Measurements from ENCODE around the gene ECE1.

The ECE1 gene

GRCh38 chr1:21277180-21277579 lies 13.1 kb downstream of the ECE1 start:
- no peak overlapping the region for H4K8ac ChIP-seq (ENCODE audit: low read depth, low read length)
- no peak overlapping the region for H2AK5ac ChIP-seq (ENCODE audit: low read length)
- no peaks in the 10 kb centered on the region for H3K27me3 ChIP-seq (ENCODE audit: insufficient read depth, low read length)
- no peak overlapping the region for H3K27ac ChIP-seq (ENCODE audit: low read depth, low read length)
- H2BK5ac ChIP-seq (ENCODE audit: low read depth, low read length, poor library complexity): no peak overlapping the region
- H3K79me1 ChIP-seq (ENCODE audit: low read length): no peaks in the 10 kb centered on the region
- H4K91ac ChIP-seq (ENCODE audit: low read depth, low read length): no peak overlapping the region
- H2AFZ ChIP-seq (ENCODE audit: insufficient read depth, low read length, poor library complexity): no peak overlapping the region
- H2BK12ac ChIP-seq (ENCODE audit: low read length): no peak overlapping the region
- H3K4ac ChIP-seq (ENCODE audit: low read depth, low read length): no peak overlapping the region
- no peak overlapping the region for H3K9ac ChIP-seq (ENCODE audit: low read length)
- no CpG with 5 or more reads among the region's 7 CpGs for WGBS (ENCODE audit: extremely low coverage, insufficient coverage, insufficient read length)
- H3K79me2 ChIP-seq (ENCODE audit: control insufficient read depth, insufficient read depth, low read length, poor library complexity): no peaks in the 10 kb centered on the region
- H3K18ac ChIP-seq (ENCODE audit: low read length): no peak overlapping the region
- peaks cover 2% of the 10 kb centered on the region for H3K9me3 ChIP-seq (ENCODE audit: insufficient read depth, low read depth, low read length)
- no peak for DNase-seq
- H2BK120ac ChIP-seq (ENCODE audit: insufficient read depth, low read length, poor library complexity): no peak overlapping the region
- H3K4me2 ChIP-seq (ENCODE audit: low read length): no peak overlapping the region
- no peak overlapping the region for H3K4me3 ChIP-seq (ENCODE audit: low read depth, low read length)
- no peak overlapping the region for H4K12ac ChIP-seq (ENCODE audit: low read depth, low read length)
- H3K23ac ChIP-seq (ENCODE audit: low read length): no peak overlapping the region
- peaks cover 0 to 2% of the 10 kb centered on the region in 2 experiments for H3K36me3 ChIP-seq (ENCODE audit: control insufficient read depth in 1 of 2, insufficient read depth in 2 of 2, low read length in 2 of 2)
- H3K4me1 ChIP-seq (ENCODE audit: control insufficient read depth in 1 of 2, insufficient read depth in 2 of 2, low read length in 2 of 2): peaks cover 2 to 9% of the 10 kb centered on the region in 2 experiments
- no peak overlapping the region for H3K14ac ChIP-seq (ENCODE audit: low read length)

- Histone ChIP-seq H3K4me1 (ENCODE audit: control insufficient read depth in 1 of 2, insufficient read depth in 2 of 2, low read length in 2 of 2) (no peaks in the 10 kb centered on the region), H2AK5ac (ENCODE audit: low read length) (no peak overlapping the region), H3K4me3 (ENCODE audit: low read depth, low read length) (no peak overlapping the region), H3K18ac (ENCODE audit: low read length) (no peak overlapping the region), H3K23ac (ENCODE audit: low read length) (no peak overlapping the region), H3K79me2 (ENCODE audit: control insufficient read depth, insufficient read depth, low read length, poor library complexity) (no peaks in the 10 kb centered on the region), H2BK5ac (ENCODE audit: low read depth, low read length, poor library complexity) (no peak overlapping the region), H3K9ac (ENCODE audit: low read length) (no peak overlapping the region), H3K27me3 (ENCODE audit: insufficient read depth, low read length) (no peaks in the 10 kb centered on the region), H4K8ac (ENCODE audit: low read depth, low read length) (no peak overlapping the region), H4K91ac (ENCODE audit: low read depth, low read length) (no peak overlapping the region), H3K27ac (ENCODE audit: low read depth, low read length) (no peak overlapping the region), H2BK120ac (ENCODE audit: insufficient read depth, low read length, poor library complexity) (no peak overlapping the region), H2BK12ac (ENCODE audit: low read length) (no peak overlapping the region), H2AFZ (ENCODE audit: insufficient read depth, low read length, poor library complexity) (no peak overlapping the region), H3K14ac (ENCODE audit: low read length) (no peak overlapping the region), H3K36me3 (ENCODE audit: control insufficient read depth in 1 of 2, insufficient read depth in 2 of 2, low read length in 2 of 2) (peaks cover 7 to 10% of the 10 kb centered on the region in 2 experiments), H3K4ac (ENCODE audit: low read depth, low read length) (no peak overlapping the region), H3K9me3 (ENCODE audit: insufficient read depth, low read depth, low read length) (no peaks in the 10 kb centered on the region), H3K4me2 (ENCODE audit: low read length) (no peak overlapping the region), H4K12ac (ENCODE audit: low read depth, low read length) (no peak overlapping the region), H3K79me1 (ENCODE audit: low read length) (no peaks in the 10 kb centered on the region)
- no peak for DNase-seq
- WGBS (ENCODE audit: extremely low coverage, insufficient coverage, insufficient read length): no CpG with 5 or more reads among the region's 8 CpGs
Measured at GRCh38 chr1:21272540-21272939, 17.7 kb downstream of the ECE1 start.

- Histone ChIP-seq H3K27ac (ENCODE audit: low read depth, low read length) (no peak overlapping the region), H2BK12ac (ENCODE audit: low read length) (no peak overlapping the region), H4K91ac (ENCODE audit: low read depth, low read length) (no peak overlapping the region)
Measured at GRCh38 chr1:21271550-21271949, 18.7 kb downstream of the ECE1 start.

GRCh38 chr1:21270086-21270689 lies 20.1 kb downstream of the ECE1 start:
- Histone ChIP-seq H3K18ac (ENCODE audit: low read length) (no peak overlapping the region), H2AK5ac (ENCODE audit: low read length) (no peak overlapping the region), H3K9me3 (ENCODE audit: insufficient read depth, low read depth, low read length) (no peaks in the 10 kb centered on the region), H3K79me2 (ENCODE audit: control insufficient read depth, insufficient read depth, low read length, poor library complexity) (no peaks in the 10 kb centered on the region), H3K4me2 (ENCODE audit: low read length) (no peak overlapping the region), H3K4me1 (ENCODE audit: control insufficient read depth in 1 of 2, insufficient read depth in 2 of 2, low read length in 2 of 2) (no peaks in the 10 kb centered on the region), H2BK5ac (ENCODE audit: low read depth, low read length, poor library complexity) (no peak overlapping the region), H3K36me3 (ENCODE audit: control insufficient read depth in 1 of 2, insufficient read depth in 2 of 2, low read length in 2 of 2) (peaks cover 7 to 10% of the 10 kb centered on the region in 2 experiments), H3K14ac (ENCODE audit: low read length) (no peak overlapping the region), H3K79me1 (ENCODE audit: low read length) (no peaks in the 10 kb centered on the region), H4K8ac (ENCODE audit: low read depth, low read length) (no peak overlapping the region), H4K12ac (ENCODE audit: low read depth, low read length) (no peak overlapping the region), H3K4me3 (ENCODE audit: low read depth, low read length) (no peak overlapping the region), H3K23ac (ENCODE audit: low read length) (no peak overlapping the region), H3K27ac (ENCODE audit: low read depth, low read length) (no peak overlapping the region), H3K27me3 (ENCODE audit: insufficient read depth, low read length) (no peaks in the 10 kb centered on the region), H4K91ac (ENCODE audit: low read depth, low read length) (no peak overlapping the region), H3K9ac (ENCODE audit: low read length) (no peak overlapping the region), H2BK12ac (ENCODE audit: low read length) (no peak overlapping the region), H3K4ac (ENCODE audit: low read depth, low read length) (no peak overlapping the region), H2BK120ac (ENCODE audit: insufficient read depth, low read length, poor library complexity) (no peak overlapping the region), H2AFZ (ENCODE audit: insufficient read depth, low read length, poor library complexity) (no peak overlapping the region)
- peak; percentile 78 to 93 for DNase-seq
- no CpG with 5 or more reads among the region's 9 CpGs for WGBS (ENCODE audit: extremely low coverage, insufficient coverage, insufficient read length)

More at GRCh38 chr1:21271550-21271949, 18.7 kb downstream of the ECE1 start:
- H3K79me1 ChIP-seq (ENCODE audit: low read length): no peaks in the 10 kb centered on the region
- no peak overlapping the region for H3K4me2 ChIP-seq (ENCODE audit: low read length)
- no peak overlapping the region for H3K18ac ChIP-seq (ENCODE audit: low read length)
- no peak overlapping the region for H4K8ac ChIP-seq (ENCODE audit: low read depth, low read length)
- no peaks in the 10 kb centered on the region for H3K79me2 ChIP-seq (ENCODE audit: control insufficient read depth, insufficient read depth, low read length, poor library complexity)
- no peak overlapping the region for H3K14ac ChIP-seq (ENCODE audit: low read length)
- H3K27me3 ChIP-seq (ENCODE audit: insufficient read depth, low read length): no peaks in the 10 kb centered on the region
- peaks cover 7 to 10% of the 10 kb centered on the region in 2 experiments for H3K36me3 ChIP-seq (ENCODE audit: control insufficient read depth in 1 of 2, insufficient read depth in 2 of 2, low read length in 2 of 2)
- no peak overlapping the region for H3K4ac ChIP-seq (ENCODE audit: low read depth, low read length)
- H4K12ac ChIP-seq (ENCODE audit: low read depth, low read length): no peak overlapping the region
- no peak overlapping the region for H3K9ac ChIP-seq (ENCODE audit: low read length)
- DNase-seq: no peak
- H2AFZ ChIP-seq (ENCODE audit: insufficient read depth, low read length, poor library complexity): no peak overlapping the region
- H3K4me3 ChIP-seq (ENCODE audit: low read depth, low read length): no peak overlapping the region
- H3K9me3 ChIP-seq (ENCODE audit: insufficient read depth, low read depth, low read length): no peaks in the 10 kb centered on the region
- no CpG with 5 or more reads among the region's 6 CpGs for WGBS (ENCODE audit: extremely low coverage, insufficient coverage, insufficient read length)
- no peak overlapping the region for H2BK5ac ChIP-seq (ENCODE audit: low read depth, low read length, poor library complexity)
- H3K4me1 ChIP-seq (ENCODE audit: control insufficient read depth in 1 of 2, insufficient read depth in 2 of 2, low read length in 2 of 2): no peaks in the 10 kb centered on the region
- H3K23ac ChIP-seq (ENCODE audit: low read length): no peak overlapping the region
- no peak overlapping the region for H2AK5ac ChIP-seq (ENCODE audit: low read length)
- H2BK120ac ChIP-seq (ENCODE audit: insufficient read depth, low read length, poor library complexity): no peak overlapping the region

Measured in trophoblast cell (in vitro differentiated cells and primary cell).